K562 (cell line): ENCODE data around the gene CASTOR1. TPM values are rescaled to one million over a fixed set of nuclear protein-coding genes. Genes with fewer than 3 reads are reported as not detected.

ENCODE experiments used
- ATAC-seq: fragments of 200-7000 bp; cut with Tn5 transposase; 3 replicates; pipeline ENCODE4 v1.9.1; 2020; ENCODE audit warnings: moderate library complexity
- BruUV-seq: library from RNA; stranded (reverse); fragments of 400-500 nt; replicated peaks from 2 replicates; lab custom pipeline; 2021; lab: Mats Ljungman, UMichigan
- CTCF ChIA-PET: fragments of 300-600 bp; formaldehyde crosslinking; extraction: SDS; loops from one replicate; lab custom pipeline; 2021; ENCODE audit warnings: low intra/inter-chr PET ratio; lab: Yijun Ruan, JAX
- POLR2A ChIA-PET: fragments of 300-600, 350-650 bp; sonication (Branson Sonifier 250); formaldehyde crosslinking; extraction: SDS; loops from one replicate; lab custom pipeline; 2021; ENCODE audit warnings: antibody characterized with exemption, inconsistent platforms; lab: Yijun Ruan, JAX
- DNase-seq, 4 experiments: peaks; one replicate each; pipeline versions ENCODE4 v3.0.0 to v3.0.0-alpha.2; 2011 to 2018; ENCODE audit warnings: low spot score in 3 of 4, mixed read lengths in 3 of 4; ENCODE audit errors: extremely low read depth in 1 of 4
- FAIRE-seq: peaks from 2 replicates; lab custom pipeline; 2011; peaks lifted over from hg19 to GRCh38; lab: Jason Lieb, UNC
- H2AFZ ChIP-seq: 2 replicates; pipeline ENCODE4 v1.6.0; 2011; ENCODE audit warnings: low read depth, low read length, control low read depth, inconsistent platforms
- H3K27ac ChIP-seq: fragments of 200-600 bp; 3 replicates; pipeline ENCODE4 v1.8.0; 2011; ENCODE audit warnings: low read depth, mild to moderate bottlenecking, control low read depth, inconsistent platforms, low read length, moderate library complexity, mixed read lengths; ENCODE audit errors: extremely low read depth
- H3K27me3 ChIP-seq, 2 experiments: fragments of 300-600 bp in 1 of 2; 2 replicates in 1 of 2; 3 replicates in 1 of 2; pipeline versions ENCODE4 v1.6.0 to v1.8.0; 2011; ENCODE audit warnings: inconsistent platforms in 2 of 2, low read length in 2 of 2, mild to moderate bottlenecking in 1 of 2, mixed read lengths in 1 of 2, moderate library complexity in 1 of 2; ENCODE audit not compliant: control insufficient read depth in 2 of 2, insufficient read depth in 2 of 2
- H3K36me3 ChIP-seq: fragments of 300-600 bp; 3 replicates; pipeline ENCODE4 v1.8.0; 2011; ENCODE audit warnings: mild to moderate bottlenecking, low read length, inconsistent platforms; ENCODE audit not compliant: control insufficient read depth, insufficient read depth
- H3K4me1 ChIP-seq, 2 experiments: fragments of 200-600 bp in 1 of 2; replicated peaks in 1 of 2; 2 replicates in 1 of 2; 3 replicates in 1 of 2; pipeline versions ENCODE4 v1.5.1 to v1.8.0; 2011; ENCODE audit warnings: inconsistent platforms in 2 of 2, low read length in 2 of 2, mild to moderate bottlenecking in 1 of 2, mixed read lengths in 1 of 2, moderate library complexity in 1 of 2; ENCODE audit not compliant: control insufficient read depth in 2 of 2, insufficient read depth in 2 of 2
- H3K4me2 ChIP-seq: 2 replicates; pipeline ENCODE4 v1.6.1; 2011; ENCODE audit warnings: low read length, control low read depth, inconsistent platforms, mixed read lengths; ENCODE audit not compliant: insufficient read depth
- H3K4me3 ChIP-seq: fragments of 200-600 bp; sonication (generic), shearing (Covaris generic); 2 replicates; pipeline ENCODE4 v1.5.1; 2016; ENCODE audit warnings: control low read depth, inconsistent platforms
- H3K79me2 ChIP-seq: fragments of 200-600 bp; 3 replicates; pipeline ENCODE4 v1.8.0; 2011; ENCODE audit warnings: low read length, inconsistent platforms; ENCODE audit not compliant: control insufficient read depth, insufficient read depth
- H3K9ac ChIP-seq, 2 experiments: 2 replicates each; pipeline versions ENCODE4 v1.6.0 to v1.6.1; 2011; ENCODE audit warnings: low read depth in 2 of 2, low read length in 2 of 2, control low read depth in 1 of 2, inconsistent platforms in 1 of 2, mild to moderate bottlenecking in 1 of 2, mixed read lengths in 1 of 2; ENCODE audit not compliant: insufficient read depth in 1 of 2
- H3K9me1 ChIP-seq: one replicate; pipeline ENCODE4 v1.6.0; 2011; ENCODE audit warnings: inconsistent platforms, mild to moderate bottlenecking, low read length, moderate library complexity; ENCODE audit not compliant: control insufficient read depth, insufficient read depth
- H3K9me3 ChIP-seq: replicated peaks from 2 replicates; pipeline ENCODE4 v1.5.1; 2011; ENCODE audit warnings: low read depth, low read length, inconsistent platforms; ENCODE audit not compliant: control insufficient read depth, insufficient read depth
- H4K20me1 ChIP-seq: replicated peaks from 2 replicates; pipeline ENCODE4 v1.6.1; 2011; ENCODE audit warnings: low read length, inconsistent platforms, mixed read lengths; ENCODE audit not compliant: control insufficient read depth, insufficient read depth
- BCOR ChIP-seq: fragments of 450-650 bp; IDR thresholded peaks from 2 replicates; pipeline ENCODE4 v1.6.1; 2016
- DIDO1 ChIP-seq: fragments of 450-650 bp; IDR thresholded peaks from 2 replicates; pipeline ENCODE4 v1.6.1; 2016; ENCODE audit warnings: low read depth, missing biosample characterization, missing genetic modification characterization
- ELF2 ChIP-seq: fragments of 250-450 bp; sonication (Bioruptor Pico); IDR thresholded peaks from 2 replicates; pipeline ENCODE4 v1.5.0; 2021; ENCODE audit warnings: mild to moderate bottlenecking
- HES1 ChIP-seq: fragments of 450-650 bp; IDR thresholded peaks from 2 replicates; pipeline ENCODE4 v1.6.1; 2016; ENCODE audit warnings: low read depth, mild to moderate bottlenecking, moderate library complexity
- NEUROD1 ChIP-seq: fragments of 150-350 bp; IDR thresholded peaks from 2 replicates; pipeline ENCODE4 v1.6.1; 2014; ENCODE audit warnings: borderline replicate concordance, low read length, low read depth; ENCODE audit not compliant: partially characterized antibody
- PRPF4 ChIP-seq: fragments of 200-400 bp; formaldehyde crosslinking; IDR thresholded peaks from one replicate; pipeline ENCODE4 v1.6.1; 2017; ENCODE audit warnings: low read length, low read depth, mild to moderate bottlenecking; ENCODE audit not compliant: insufficient read depth, poor library complexity, severe bottlenecking
- RCOR1 ChIP-seq, 2 experiments: IDR thresholded peaks; 2 replicates each; pipeline ENCODE4 v1.6.1; 2012; ENCODE audit warnings: low read depth in 2 of 2, low read length in 2 of 2, borderline replicate concordance in 1 of 2, improper control_type of control experiment in 1 of 2
- RFX1 ChIP-seq: fragments of 450-650 bp; IDR thresholded peaks from 2 replicates; pipeline ENCODE4 v1.6.1; 2016; ENCODE audit warnings: mild to moderate bottlenecking, moderate library complexity
- SMARCC2 ChIP-seq: fragments of 450-650 bp; IDR thresholded peaks from 2 replicates; pipeline ENCODE4 v1.6.1; 2017; ENCODE audit warnings: antibody characterized with exemption, moderate library complexity, mild to moderate bottlenecking, low read depth
- TBP ChIP-seq: optimal IDR thresholded peaks from 2 replicates; pipeline ENCODE3; 2011; ENCODE audit warnings: low read depth, low read length, improper control_type of control experiment
- TCF3 ChIP-seq: sonication (generic); formaldehyde crosslinking; IDR thresholded peaks from 2 replicates; pipeline ENCODE4 v1.4.0; 2020; ENCODE audit warnings: mild to moderate bottlenecking, missing genetic modification reagents
- TFAM ChIP-seq: fragments of 250-450 bp; sonication (Bioruptor Pico); conservative IDR thresholded peaks from 2 replicates; pipeline ENCODE4 v1.5.0; 2021; ENCODE audit warnings: mild to moderate bottlenecking, moderate library complexity
- ZNF143 ChIP-seq: sonication (generic); formaldehyde crosslinking; IDR thresholded peaks from 2 replicates; pipeline ENCODE4 v1.9.0; 2022; ENCODE audit warnings: mild to moderate bottlenecking, missing genetic modification reagents
- ZNF217 ChIP-seq: sonication (generic); formaldehyde crosslinking; IDR thresholded peaks from 2 replicates; pipeline ENCODE4 v1.8.0; 2022; ENCODE audit warnings: mild to moderate bottlenecking, missing genetic modification reagents
- ZNF695 ChIP-seq: fragments of 450-650 bp; formaldehyde crosslinking; IDR thresholded peaks from 2 replicates; pipeline ENCODE4 v1.4.0; 2020; ENCODE audit warnings: mild to moderate bottlenecking, moderate library complexity
- ZNF766 ChIP-seq: fragments of 200-800 bp; sonication (Bioruptor generic); conservative IDR thresholded peaks from 2 replicates; pipeline ENCODE4 v1.6.1; 2016; ENCODE audit warnings: missing genetic modification characterization, missing compliant biosample characterization
- ZNF778 ChIP-seq: fragments of 450-650 bp; formaldehyde crosslinking; IDR thresholded peaks from 2 replicates; pipeline ENCODE4 v1.4.0; 2020; ENCODE audit warnings: mild to moderate bottlenecking, moderate library complexity
- WGBS: fragments of 100-300 bp; shearing (Covaris generic); methylation state at CpG from one replicate; pipeline ENCODE4 v1.1.6; 2016; ENCODE audit warnings: low coverage, mixed read lengths; ENCODE audit not compliant: insufficient coverage; ENCODE audit errors: missing lambda C conversion rate; 5-methylcytosine and 5-hydroxymethylcytosine counted together
- in situ Hi-C: fragments of 300-500 bp; cut with MboI; formaldehyde crosslinking; loops from 4 replicates; pipeline ENCODE4 v1.15.0; 2018; ENCODE audit warnings: inconsistent platforms, mixed read lengths
- intact Hi-C: fragments of 100-400 bp; cut with micrococcal nuclease; formaldehyde crosslinking; loops from 2 replicates; pipeline ENCODE4 v1.14.2; 2022
- polyA plus RNA-seq, 8 experiments: library from polyadenylated mRNA; depleted of rRNA in 4 of 8; stranded (reverse) in 5 of 8; unstranded in 3 of 8; fragments of >200 nt; fragmentation: Nextera tagmentation in 2 of 8; fragmentation: Illumina TruSeq in 1 of 8; extraction: Ambion mirVana in 2 of 8; extraction: Trizol in 1 of 8; gene quantifications; 2 replicates each; pipeline versions ENCODE4 v1.2.1 to v1.2.3, GENCODE V29; 2011 to 2014; ENCODE audit warnings: inconsistent platforms in 1 of 8, missing spikeins in 1 of 8
- total RNA-seq, 7 experiments: library from RNA; depleted of rRNA in 6 of 7; stranded (reverse); fragments of >200 nt in 6 of 7; fragmentation: Illumina TruSeq in 2 of 7; extraction: Trizol in 2 of 7; gene quantifications; 2 replicates each; pipeline versions ENCODE4 v1.2.1 to v1.2.3, GENCODE V29; 2011 to 2021; ENCODE audit warnings: low replicate concordance in 1 of 7

Gene CASTOR1
- total and polyA plus RNA-seq, 9 of the 15 experiments (the other 6 are each of a cell fraction or from before 2014, with no cell fraction given) = 0.35 to 2.6 (median 1.1) TPM

GRCh38 chr22:30297276-30297990 lies 8.1 kb upstream of the CASTOR1 start:
- Histone ChIP-seq H4K20me1 (no peaks in the 10 kb centered on the region), H3K4me2 (no peak overlapping the region), H3K4me3 (no peak overlapping the region), H3K9ac (no peak overlapping the region), H3K79me2 (no peaks in the 10 kb centered on the region), H3K27ac (no peak overlapping the region), H3K36me3 (peaks cover 14% of the 10 kb centered on the region; the same call in 1 of the 3 replicates), H3K4me1 (0 out of 5 replicates have a peak, but pooled peaks cover 0 to 2% of the 10 kb centered on the region in 2 experiments), H3K9me1 (no peaks in the 10 kb centered on the region), H3K27me3 (no peaks in the 10 kb centered on the region), H2AFZ (no peak overlapping the region), H3K9me3 (no peaks in the 10 kb centered on the region)
- in situ Hi-C loops (no loop called here), intact Hi-C loops (no loop called here)
- FAIRE-seq (no peak), ATAC-seq (no peak), DNase-seq (no peak)
- 86% methylated on average over 8 of the region's 11 CpGs for WGBS
- no TSS peak for BruUV-seq
- CTCF ChIA-PET = no interaction called here
- POLR2A ChIA-PET = no interaction called here
- TF ChIP-seq TCF3 = no peak
- no peak for TF ChIP-seq DIDO1 (tag)
- TF ChIP-seq BCOR = no peak
- no peak for TF ChIP-seq PRPF4
- TF ChIP-seq SMARCC2 = no peak
- no peak for TF ChIP-seq TFAM
- TF ChIP-seq ELF2 (CRISPR knock-in tag) = no peak
- no peak for TF ChIP-seq ZNF695 (CRISPR knock-in tag)
- no peak for TF ChIP-seq TBP
- TF ChIP-seq ZNF766 (CRISPR knock-in tag) = no peak
- TF ChIP-seq RFX1 = no peak
- no peak for TF ChIP-seq RCOR1 (IDR thresholded peaks at IDR 0.05; ENCODE audit: borderline replicate concordance in 1 of 2, low read depth in 2 of 2, low read length in 2 of 2)
- no peak for TF ChIP-seq ZNF217 (CRISPR knock-in tag)
- TF ChIP-seq ZNF143 (CRISPR knock-in tag) = no peak
- no peak for TF ChIP-seq ZNF778
- no peak for TF ChIP-seq HES1
- no peak for TF ChIP-seq NEUROD1
